HuH-7 (cell line): Measurements from ENCODE around the gene SELPLG.
"Not testable (repeated sequence)": the region's sequence is repeated elsewhere in the genome, so short reads cannot be mapped to it uniquely, and the experiment has no call there.

Source experiments
- DNase-seq: peaks from one replicate; pipeline ENCODE4 v3.0.0; 2011; ENCODE audit warnings: low spot score

SELPLG gene

GRCh38 chr12:108655812-108656175 is 22.1 kb upstream of the SELPLG start:
- DNase-seq: not testable (repeated sequence)

GRCh38 chr12:108654622-108655021 is 20.9 kb upstream of the SELPLG start:
- not testable (repeated sequence) for DNase-seq

- DNase-seq: no peak
Measured at GRCh38 chr12:108653922-108654321, 20.2 kb upstream of the SELPLG start.

- DNase-seq: no peak
Measured at GRCh38 chr12:108653082-108653516, 19.4 kb upstream of the SELPLG start.

- DNase-seq: no peak
Measured at GRCh38 chr12:108650083-108650482, 16.4 kb upstream of the SELPLG start.

GRCh38 chr12:108649669-108650068 is 16.0 kb upstream of the SELPLG start:
- DNase-seq: no peak

- no peak for DNase-seq
Measured at GRCh38 chr12:108649126-108649525, 15.4 kb upstream of the SELPLG start.

GRCh38 chr12:108648371-108648770 is 14.7 kb upstream of the SELPLG start:
- no peak for DNase-seq

- no peak for DNase-seq
Measured at GRCh38 chr12:108647585-108648287, 14.0 kb upstream of the SELPLG start.

GRCh38 chr12:108646600-108647579 is 13.2 kb upstream of the SELPLG start:
- no peak for DNase-seq

- no peak for DNase-seq
Measured at GRCh38 chr12:108645686-108646599, 12.2 kb upstream of the SELPLG start.

- DNase-seq: no peak
Measured at GRCh38 chr12:108644811-108645120, 11.1 kb upstream of the SELPLG start.

- DNase-seq: no peak
Measured at GRCh38 chr12:108643941-108644810, 10.5 kb upstream of the SELPLG start.

- no peak for DNase-seq
Measured at GRCh38 chr12:108642899-108643654, 9.4 kb upstream of the SELPLG start.

GRCh38 chr12:108642269-108642870 is 8.7 kb upstream of the SELPLG start:
- DNase-seq: no peak

- DNase-seq: no peak
Measured at GRCh38 chr12:108641446-108642268, 8.0 kb upstream of the SELPLG start.

- no peak for DNase-seq
Measured at GRCh38 chr12:108640802-108641445, 7.2 kb upstream of the SELPLG start.

GRCh38 chr12:108638997-108639822 is 5.5 kb upstream of the SELPLG start:
- no peak for DNase-seq
